GM21381 (cell line): ENCODE measurements around the gene POM121.
"Not testable (repeated sequence)": the region's sequence is repeated elsewhere in the genome, so short reads cannot be mapped to it uniquely, and the experiment has no call there.

Experiments
- ATAC-seq: cut with Tn5 transposase; IDR thresholded peaks from one replicate; pipeline ENCODE4 v1.9.1; 2021; ENCODE audit warnings: mild to moderate bottlenecking, moderate library complexity; ENCODE audit not compliant: unreplicated experiment

Gene POM121

GRCh38 chr7:72924733-72925545 is at the start of gene POM121:
POM121 (plus strand) TSS chr7:72925095; CDS start chr7:72925122, 27 bp downstream.
- ATAC-seq, result peak; percentile 93

- ATAC-seq, result peak; percentile 98
Measured at GRCh38 chr7:72879079-72879736, 45.7 kb upstream of the POM121 start.

GRCh38 chr7:72879737-72880215 is 45.1 kb upstream of the POM121 start:
- ATAC-seq, result not testable (repeated sequence)

- not testable (repeated sequence) for ATAC-seq
Measured at GRCh38 chr7:72891750-72892149, 33.1 kb upstream of the POM121 start.

- ATAC-seq, result not testable (repeated sequence)
Measured at GRCh38 chr7:72904740-72905139, 20.2 kb upstream of the POM121 start.

- ATAC-seq, result not testable (repeated sequence)
Measured at GRCh38 chr7:72908422-72908821, 16.5 kb upstream of the POM121 start.

- ATAC-seq, result not testable (repeated sequence)
Measured at GRCh38 chr7:72911395-72911794, 13.5 kb upstream of the POM121 start.

GRCh38 chr7:72913750-72914149 is 11.1 kb upstream of the POM121 start:
- not testable (repeated sequence) for ATAC-seq

- not testable (repeated sequence) for ATAC-seq
Measured at GRCh38 chr7:72914756-72915525, 10.0 kb upstream of the POM121 start.

GRCh38 chr7:72919256-72919775 is 5.6 kb upstream of the POM121 start:
- no peak for ATAC-seq

- peak; percentile 4 for ATAC-seq
Measured at GRCh38 chr7:72924386-72924732, 536 bp upstream of the POM121 start.

GRCh38 chr7:72925546-72926120 is 738 bp downstream of the POM121 start:
- no peak for ATAC-seq

- ATAC-seq, result not testable (repeated sequence)
Measured at GRCh38 chr7:72927791-72928190, 2.9 kb downstream of the POM121 start.

- ATAC-seq, result not testable (repeated sequence)
Measured at GRCh38 chr7:72928216-72928615, 3.3 kb downstream of the POM121 start.

GRCh38 chr7:72942022-72942705 is 17.3 kb downstream of the POM121 start:
- ATAC-seq, result not testable (repeated sequence)

GRCh38 chr7:72942956-72943355 is 18.1 kb downstream of the POM121 start:
- ATAC-seq, result not testable (repeated sequence)

GRCh38 chr7:72944937-72945336 is 20.0 kb downstream of the POM121 start:
- ATAC-seq, result not testable (repeated sequence)

- not testable (repeated sequence) for ATAC-seq
Measured at GRCh38 chr7:72945597-72945996, 20.7 kb downstream of the POM121 start.

GRCh38 chr7:72946130-72946745 is 21.3 kb downstream of the POM121 start:
- ATAC-seq, result not testable (repeated sequence)

- ATAC-seq, result not testable (repeated sequence)
Measured at GRCh38 chr7:72948714-72949113, 23.8 kb downstream of the POM121 start.
